ENCODE results near the gene NCR1.
A peak's percentile ranks its signal among the peaks of the same experiment; 100 is the strongest.
"Not testable (repeated sequence)": the region's sequence is repeated elsewhere in the genome, so short reads cannot be mapped to it uniquely, and the experiment has no call there.

Gene NCR1

DNA sequence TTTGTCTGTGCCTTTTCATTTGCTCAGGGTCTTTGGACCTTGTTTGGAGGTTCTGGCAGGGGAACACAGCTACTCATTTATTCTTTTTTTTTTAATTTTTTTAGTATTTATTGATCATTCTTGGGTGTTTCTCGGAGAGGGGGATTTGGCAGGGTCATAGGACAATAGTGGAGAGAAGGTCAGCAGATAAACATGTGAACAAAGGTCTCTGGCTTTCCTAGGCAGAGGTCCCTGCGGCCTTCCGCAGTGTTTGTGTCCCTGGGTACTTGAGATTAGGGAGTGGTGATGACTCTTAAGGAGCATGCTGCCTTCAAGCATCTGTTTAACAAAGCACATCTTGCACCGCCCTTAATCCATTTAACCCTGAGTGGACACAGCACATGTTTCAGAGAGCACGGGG, 2.0 kb downstream of the NCR1 start:
- DNase-seq (ENCODE audit: low read depth in 3 of 3): not testable (repeated sequence)

DNA sequence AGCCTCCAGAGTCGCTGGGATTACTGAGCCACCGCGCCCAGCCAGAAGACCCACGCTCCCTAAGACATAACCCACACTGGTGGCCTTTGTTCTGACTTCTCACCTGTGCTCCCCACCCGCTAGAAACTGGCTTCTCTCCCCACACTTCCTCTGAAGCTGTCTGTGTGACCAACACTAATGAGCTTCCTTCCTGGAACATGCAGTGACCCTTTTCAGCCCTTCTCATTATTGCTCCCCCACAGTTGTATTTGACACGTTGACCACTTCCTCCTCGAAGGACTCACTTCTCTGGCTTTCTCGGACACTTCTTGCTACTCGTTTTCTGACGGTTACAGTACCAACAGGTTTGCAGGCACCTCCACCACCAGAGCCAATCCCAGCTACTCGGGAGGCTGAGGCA, 10.9 kb downstream of the NCR1 start:
- no peak for DNase-seq (ENCODE audit: low read depth in 3 of 3)

DNA sequence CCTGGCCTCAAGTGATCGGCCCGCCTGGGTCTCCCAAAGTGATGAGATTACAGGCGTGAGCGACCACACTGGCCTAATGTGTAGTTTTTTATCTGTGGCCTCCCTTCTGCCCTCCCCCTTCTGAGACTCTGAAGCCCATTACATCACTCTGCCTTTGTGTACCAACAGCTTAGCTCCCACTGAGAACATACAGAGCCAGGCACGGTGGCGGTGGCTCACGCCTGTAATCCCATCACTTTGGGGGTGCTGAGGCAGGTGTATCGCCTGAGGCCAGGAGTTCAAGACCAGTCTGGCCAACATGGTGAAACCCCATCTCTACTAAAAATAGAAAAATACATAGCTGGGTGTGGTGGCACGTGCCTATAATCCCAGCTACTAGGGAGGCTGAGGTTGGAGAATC, 12.6 kb downstream of the NCR1 start:
- no peak for DNase-seq (ENCODE audit: low read depth in 3 of 3)

DNA sequence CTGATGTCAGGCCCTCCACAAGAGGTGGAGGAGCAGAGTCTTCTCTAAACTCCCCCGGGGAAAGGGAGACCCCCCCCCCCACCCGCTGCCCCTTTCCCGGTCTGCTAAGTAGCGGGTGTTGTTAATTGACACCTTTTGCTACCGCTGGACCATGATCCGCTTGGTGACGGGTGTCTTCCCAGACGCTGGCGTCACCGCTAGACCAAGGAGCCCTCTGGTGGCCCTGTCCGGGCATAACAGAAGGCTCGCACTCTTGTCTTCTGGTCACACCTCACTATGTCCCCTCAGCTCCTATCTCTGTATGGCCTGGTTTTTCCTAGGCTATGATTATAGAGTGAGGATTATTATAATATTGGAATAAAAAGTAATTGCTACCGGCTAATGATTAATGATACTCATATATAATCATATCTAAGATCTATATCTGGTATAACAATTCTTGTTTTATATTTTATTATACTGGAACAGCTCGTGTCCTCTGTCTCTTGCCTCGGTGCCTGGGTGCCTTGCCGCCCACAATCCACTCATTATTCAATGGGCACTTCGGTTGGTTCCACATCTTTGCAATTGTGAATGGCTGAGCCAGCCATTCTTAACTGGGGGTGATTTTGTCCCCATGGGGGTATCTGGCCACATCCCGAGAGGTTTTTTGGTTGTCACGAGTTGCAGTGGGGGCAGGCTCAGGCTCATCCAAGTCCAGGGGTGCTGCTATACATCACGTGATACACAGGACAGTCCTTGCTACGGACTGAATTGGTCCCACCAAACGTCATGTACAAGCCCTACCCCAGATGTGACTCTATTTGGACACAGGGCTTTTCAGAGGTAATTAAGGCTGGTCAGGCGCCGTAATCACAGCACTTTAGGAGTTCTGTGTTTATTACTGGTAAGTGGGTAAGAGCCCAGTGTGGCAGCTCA, 14.0 kb downstream of the NCR1 start:
- DNase-seq (ENCODE audit: low read depth in 3 of 3): not testable (repeated sequence)

GRCh38 chr19:54921082-54921481, 15.1 kb downstream of the NCR1 start:
- no peak for DNase-seq (ENCODE audit: low read depth in 3 of 3)

DNA sequence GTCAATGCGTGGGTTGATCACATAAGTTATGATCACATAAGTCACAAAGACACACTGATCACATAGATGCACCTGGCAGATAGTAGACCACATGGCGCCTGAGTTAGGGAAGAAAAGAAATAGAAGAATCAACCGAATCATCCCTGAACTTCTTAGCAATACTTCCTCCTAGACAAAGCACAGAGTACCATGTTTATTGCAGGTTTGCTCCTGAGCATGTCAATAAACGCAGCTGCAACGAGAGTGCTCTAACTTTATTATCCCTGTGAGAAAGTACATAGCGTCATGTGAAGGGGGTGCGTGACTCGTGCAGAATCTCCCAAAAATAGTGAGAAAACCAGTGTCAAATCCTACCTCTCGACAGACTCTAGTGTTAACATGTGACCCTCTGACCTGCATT, 17.3 kb downstream of the NCR1 start:
- DNase-seq (ENCODE audit: low read depth in 3 of 3): no peak

- DNase-seq (ENCODE audit: low read depth in 3 of 3): no peak
Measured at GRCh38 chr19:54928299-54928698, 22.4 kb downstream of the NCR1 start.

DNA sequence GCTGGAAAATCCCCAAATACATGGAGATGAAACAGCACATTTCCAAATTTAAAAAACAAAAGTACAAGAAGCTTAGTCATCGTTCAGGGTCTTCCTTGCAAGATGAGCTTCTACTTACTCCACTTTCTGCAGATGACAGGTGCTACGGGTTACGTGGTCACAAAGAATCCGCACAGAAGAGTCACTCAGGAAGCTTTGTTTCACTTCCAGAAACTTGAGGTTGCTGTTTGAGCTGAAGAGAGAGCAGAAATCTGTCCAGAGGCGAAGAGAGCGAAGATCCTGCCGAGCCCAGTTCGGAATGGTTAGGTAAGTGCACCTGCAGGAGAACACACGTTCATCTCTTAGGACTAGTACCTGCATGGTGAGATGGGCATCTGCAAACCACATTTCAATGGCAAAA, 32.0 kb downstream of the NCR1 start:
- DNase-seq (ENCODE audit: low read depth in 3 of 3): peak in 1 of 3 experiments; percentile 2

DNA sequence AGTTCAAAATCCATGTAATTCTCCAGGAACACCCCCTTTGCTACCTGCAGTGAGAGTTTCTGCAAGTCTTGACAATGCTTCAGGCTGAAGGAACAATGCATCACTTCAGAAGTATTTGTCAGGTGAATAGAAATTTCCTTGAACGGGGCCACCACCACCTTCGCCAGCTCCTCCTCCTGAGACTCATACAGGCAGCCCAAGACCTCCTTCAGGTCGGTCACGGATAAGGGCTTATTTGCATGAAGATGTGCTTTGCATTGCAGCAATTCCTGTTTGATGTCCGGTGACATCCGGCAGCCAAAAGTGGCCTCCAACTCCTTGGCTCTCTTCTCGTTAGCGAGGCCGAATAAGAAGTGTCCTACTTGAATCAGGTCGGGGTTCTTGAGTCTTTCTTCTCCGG, 33.0 kb downstream of the NCR1 start:
- no peak for DNase-seq (ENCODE audit: low read depth in 3 of 3)

- DNase-seq (ENCODE audit: low read depth in 3 of 3): not testable (repeated sequence)
Measured at GRCh38 chr19:54939538-54939937, 33.6 kb downstream of the NCR1 start.

- not testable (repeated sequence) for DNase-seq (ENCODE audit: low read depth in 3 of 3)
Measured at GRCh38 chr19:54943772-54944361, 37.9 kb downstream of the NCR1 start.

DNA sequence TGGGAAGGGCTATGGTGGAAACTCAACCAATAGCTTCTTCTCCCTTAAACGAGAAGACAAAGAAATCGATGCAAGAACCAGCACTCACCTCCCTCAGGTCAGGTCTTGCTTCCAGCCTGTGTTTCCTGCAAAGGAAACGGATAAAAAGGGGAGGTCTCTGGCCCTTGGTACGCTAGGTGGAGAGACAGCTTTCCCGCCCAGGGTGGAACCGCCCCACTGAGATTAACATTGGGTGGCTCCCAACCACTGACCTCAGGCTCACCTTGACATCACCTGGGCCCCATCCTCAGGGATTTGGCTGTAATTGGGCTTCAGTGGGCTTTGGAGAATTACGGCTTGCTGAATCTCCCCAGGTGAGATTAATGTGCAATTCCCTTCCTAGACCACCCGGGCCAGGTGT, 41.4 kb downstream of the NCR1 start, which contains the start of gene NLRP7:
NLRP7 (minus strand) TSS at position 150 of the 400 bp plus-strand sequence.
- DNase-seq (ENCODE audit: low read depth in 3 of 3): no peak

- DNase-seq (ENCODE audit: low read depth in 3 of 3): no peak
Measured at GRCh38 chr19:54949412-54949811, 43.5 kb downstream of the NCR1 start.

DNA sequence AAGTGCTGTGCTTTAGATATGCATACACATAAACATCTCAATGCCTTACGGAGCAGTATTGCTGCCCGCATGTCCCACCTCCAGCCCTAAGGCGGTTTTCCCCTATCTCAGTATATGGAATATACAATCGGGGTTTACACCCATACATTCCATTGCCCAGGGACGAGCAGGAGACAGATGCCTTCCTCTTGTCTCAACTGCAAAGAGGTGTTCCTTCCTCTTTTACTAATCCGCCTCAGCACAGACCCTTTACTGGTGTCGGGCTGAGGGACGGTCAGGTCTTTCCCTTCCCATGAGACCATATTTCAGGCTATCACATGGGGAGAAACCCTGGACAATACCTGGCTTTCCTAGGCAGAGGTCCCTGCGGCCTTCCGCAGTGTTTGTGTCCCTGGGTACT, 44.6 kb downstream of the NCR1 start:
- not testable (repeated sequence) for DNase-seq (ENCODE audit: low read depth in 3 of 3)

GRCh38 chr19:54952591-54953344, 46.8 kb downstream of the NCR1 start:
- no peak for DNase-seq (ENCODE audit: low read depth in 3 of 3)

GRCh38 chr19:54953345-54953713, 47.4 kb downstream of the NCR1 start:
- not testable (repeated sequence) for DNase-seq (ENCODE audit: low read depth in 3 of 3)

DNA sequence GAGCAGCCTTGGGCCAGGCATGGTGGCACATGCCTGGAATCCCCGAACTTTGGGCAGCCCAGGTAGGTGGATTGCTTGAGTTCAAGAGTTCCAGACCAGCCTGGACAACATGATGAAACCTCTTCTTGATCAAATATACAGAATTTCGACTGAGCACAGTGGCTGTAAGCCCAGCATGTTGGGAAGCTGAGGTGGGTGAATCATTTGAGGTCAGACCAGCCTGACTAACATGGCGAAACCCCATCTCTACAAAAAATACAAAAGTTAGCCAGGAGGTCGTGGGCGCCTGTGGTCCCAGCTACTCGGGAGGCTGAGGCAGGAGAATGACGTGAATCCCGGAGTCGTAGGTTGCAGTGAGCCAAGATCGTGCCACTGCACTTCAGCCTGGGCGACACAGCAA, 49.4 kb downstream of the NCR1 start:
- no peak for DNase-seq (ENCODE audit: low read depth in 3 of 3)

GRCh38 chr19:54959840-54960239, 53.9 kb downstream of the NCR1 start:
- DNase-seq (ENCODE audit: low read depth in 3 of 3): no peak

All from stimulated activated CD4-positive, alpha-beta T cell treated with anti-CD3 and anti-CD28 coated beads, TNF-alpha, amount 100 ng/mL, for 24 hours (primary cell).